Keratinocyte (primary cell): ENCODE data around the gene RHAG. TPM values are rescaled to one million over a fixed set of nuclear protein-coding genes. Genes with fewer than 3 reads are reported as not detected.
A peak's percentile ranks its signal among the peaks of the same experiment; 100 is the strongest.

Experiments
- DNase-seq: peaks from one replicate; pipeline ENCODE4 v3.0.0-alpha.2; 2011; ENCODE audit warnings: low read depth, missing footprints, low spot score
- FAIRE-seq: peaks from 2 replicates; lab custom pipeline; 2011; peaks lifted over from hg19 to GRCh38; lab: Jason Lieb, UNC
- H2AFZ ChIP-seq: 2 replicates; pipeline ENCODE4 v1.6.0; 2012; ENCODE audit warnings: low read length, control low read depth, inconsistent platforms; ENCODE audit not compliant: control insufficient read depth
- H3K27ac ChIP-seq: 2 replicates; pipeline ENCODE4 v1.5.1; 2011; ENCODE audit warnings: low read length; ENCODE audit not compliant: control insufficient read depth, insufficient read depth
- H3K27me3 ChIP-seq: 3 replicates; pipeline ENCODE4 v1.6.0; 2011; ENCODE audit warnings: low read length; ENCODE audit not compliant: control insufficient read depth, insufficient read depth; ENCODE audit errors: extremely low read depth
- H3K36me3 ChIP-seq, 2 experiments: 2 replicates in 1 of 2; 3 replicates in 1 of 2; pipeline ENCODE4 v1.5.1; 2011; ENCODE audit warnings: low read length in 2 of 2, mild to moderate bottlenecking in 1 of 2; ENCODE audit not compliant: control insufficient read depth in 2 of 2, insufficient read depth in 2 of 2; ENCODE audit errors: extremely low read depth in 1 of 2
- H3K4me1 ChIP-seq: 3 replicates; pipeline ENCODE4 v1.5.1; 2011; ENCODE audit warnings: low read length; ENCODE audit not compliant: control insufficient read depth, insufficient read depth; ENCODE audit errors: extremely low read depth
- H3K4me2 ChIP-seq: 3 replicates; pipeline ENCODE4 v1.6.0; 2011; ENCODE audit warnings: low read depth, low read length; ENCODE audit not compliant: control insufficient read depth, insufficient read depth; ENCODE audit errors: extremely low read depth
- H3K4me3 ChIP-seq, 3 experiments: fragments of 200-600 bp in 1 of 3; sonication (generic) in 1 of 3; 2 replicates in 2 of 3; 3 replicates in 1 of 3; pipeline ENCODE4 v1.5.1; 2011 to 2016; ENCODE audit warnings: low read length in 3 of 3, mild to moderate bottlenecking in 3 of 3, control low read depth in 2 of 3, inconsistent platforms in 1 of 3, low read depth in 1 of 3, mixed read lengths in 1 of 3, mixed run types in 1 of 3, moderate library complexity in 1 of 3; ENCODE audit not compliant: control insufficient read depth in 2 of 3, insufficient read depth in 2 of 3; ENCODE audit errors: extremely low read depth in 1 of 3
- H3K79me2 ChIP-seq: 2 replicates; pipeline ENCODE4 v1.6.0; 2012; ENCODE audit warnings: low read length; ENCODE audit not compliant: control insufficient read depth, insufficient read depth
- H3K9ac ChIP-seq: 3 replicates; pipeline ENCODE4 v1.6.0; 2011; ENCODE audit warnings: low read length; ENCODE audit not compliant: control insufficient read depth, insufficient read depth; ENCODE audit errors: extremely low read depth
- H3K9me1 ChIP-seq: 3 replicates; pipeline ENCODE4 v1.6.0; 2011; ENCODE audit warnings: low read length; ENCODE audit not compliant: control insufficient read depth, insufficient read depth; ENCODE audit errors: extremely low read depth
- H3K9me3 ChIP-seq: 2 replicates; pipeline ENCODE4 v1.5.1; 2012; ENCODE audit warnings: low read depth, low read length; ENCODE audit not compliant: control insufficient read depth
- H4K20me1 ChIP-seq: 3 replicates; pipeline ENCODE4 v1.6.0; 2011; ENCODE audit warnings: low read length; ENCODE audit not compliant: control insufficient read depth, insufficient read depth; ENCODE audit errors: extremely low read depth
- EZH2 ChIP-seq: IDR thresholded peaks from one replicate; pipeline ENCODE4 v1.6.1; 2012; ENCODE audit warnings: inconsistent platforms, mild to moderate bottlenecking, low read length, moderate library complexity
- dilution Hi-C: fragments of 300-500 bp; cut with MboI; formaldehyde crosslinking; loops from one replicate; pipeline ENCODE4 v1.7.0; 2020; ENCODE audit warnings: low sequenced_read_pairs; ENCODE audit not compliant: extremely low pct_ligation_motif_present
- polyA plus RNA-seq, 5 experiments: library from polyadenylated mRNA; depleted of rRNA in 3 of 5; stranded (reverse) in 3 of 5; stranded (forward) in 1 of 5; unstranded in 1 of 5; fragments of >200 nt; gene quantifications; 1 replicate in 1 of 5; 2 replicates in 3 of 5; 3 replicates in 1 of 5; pipeline versions ENCODE4 v1.2.1 to v1.2.3, GENCODE V29; 2011 to 2012; ENCODE audit warnings: missing spikeins in 2 of 5, low read depth in 1 of 5, low replicate concordance in 1 of 5
- TF ChIP-seq, protein P1 (sequence below), 3 experiments: IDR thresholded peaks in 1 of 3; conservative IDR thresholded peaks in 1 of 3; optimal IDR thresholded peaks in 1 of 3; 2 replicates in 2 of 3; 3 replicates in 1 of 3; pipeline versions ENCODE3 to v1.5.1; 2011; ENCODE audit warnings: low read length in 3 of 3, mild to moderate bottlenecking in 3 of 3, moderate library complexity in 2 of 3, control low read depth in 1 of 3, inconsistent platforms in 1 of 3; ENCODE audit not compliant: insufficient read depth in 2 of 3; ENCODE audit errors: extremely low read depth in 1 of 3

RHAG gene
- polyA plus RNA-seq, 1 donor (not counting 4 experiments of a cell fraction or from before 2014, with no cell fraction given) = not detected

DNA sequence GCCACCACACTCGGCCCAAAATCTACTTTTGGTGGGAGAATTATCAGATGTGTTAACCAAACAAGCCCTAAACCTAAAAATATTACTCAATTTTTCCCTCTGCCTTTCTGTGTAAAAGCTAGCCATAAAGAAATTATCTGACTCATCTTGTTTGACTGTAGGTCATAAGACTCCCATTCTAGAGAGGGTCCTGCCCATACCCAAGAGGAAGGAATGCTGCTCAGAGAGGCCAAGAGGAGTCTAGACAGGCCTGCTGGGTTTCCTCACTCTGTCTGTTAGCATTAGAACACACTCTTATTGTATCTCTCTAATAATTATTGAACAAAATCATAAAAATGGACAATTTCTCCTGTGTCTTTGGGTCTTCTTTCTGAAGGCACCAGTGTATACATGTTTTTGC is 60.0 kb downstream of the RHAG start:
- no peak for FAIRE-seq
- no peaks in the 10 kb centered on the region for H3K27me3 ChIP-seq
- H3K4me2 ChIP-seq = no peak overlapping the region
- H3K4me3 ChIP-seq = no peak overlapping the region
- no peak overlapping the region for H3K27ac ChIP-seq
- no peaks in the 10 kb centered on the region for H3K79me2 ChIP-seq
- no peak overlapping the region for H3K9ac ChIP-seq
- H2AFZ ChIP-seq = peak overlapping the region; percentile 11
- no peaks in the 10 kb centered on the region for H3K36me3 ChIP-seq
- H3K9me3 ChIP-seq = no peaks in the 10 kb centered on the region
- dilution Hi-C loops = no loop called here
- no peaks in the 10 kb centered on the region for H3K4me1 ChIP-seq
- no peaks in the 10 kb centered on the region for H3K9me1 ChIP-seq
- peak; percentile 23 for DNase-seq
- no peaks in the 10 kb centered on the region for H4K20me1 ChIP-seq
- TF ChIP-seq, protein P1, sequence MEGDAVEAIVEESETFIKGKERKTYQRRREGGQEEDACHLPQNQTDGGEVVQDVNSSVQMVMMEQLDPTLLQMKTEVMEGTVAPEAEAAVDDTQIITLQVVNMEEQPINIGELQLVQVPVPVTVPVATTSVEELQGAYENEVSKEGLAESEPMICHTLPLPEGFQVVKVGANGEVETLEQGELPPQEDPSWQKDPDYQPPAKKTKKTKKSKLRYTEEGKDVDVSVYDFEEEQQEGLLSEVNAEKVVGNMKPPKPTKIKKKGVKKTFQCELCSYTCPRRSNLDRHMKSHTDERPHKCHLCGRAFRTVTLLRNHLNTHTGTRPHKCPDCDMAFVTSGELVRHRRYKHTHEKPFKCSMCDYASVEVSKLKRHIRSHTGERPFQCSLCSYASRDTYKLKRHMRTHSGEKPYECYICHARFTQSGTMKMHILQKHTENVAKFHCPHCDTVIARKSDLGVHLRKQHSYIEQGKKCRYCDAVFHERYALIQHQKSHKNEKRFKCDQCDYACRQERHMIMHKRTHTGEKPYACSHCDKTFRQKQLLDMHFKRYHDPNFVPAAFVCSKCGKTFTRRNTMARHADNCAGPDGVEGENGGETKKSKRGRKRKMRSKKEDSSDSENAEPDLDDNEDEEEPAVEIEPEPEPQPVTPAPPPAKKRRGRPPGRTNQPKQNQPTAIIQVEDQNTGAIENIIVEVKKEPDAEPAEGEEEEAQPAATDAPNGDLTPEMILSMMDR (optimal IDR thresholded peaks at IDR 0.05 in 1 of 3, IDR thresholded peaks at IDR 0.05 in 1 of 3, conservative IDR thresholded peaks at IDR 0.05 in 1 of 3; ENCODE audit: extremely low read depth in 1 of 3, insufficient read depth in 2 of 3, low read length in 3 of 3) = no peak
- TF ChIP-seq EZH2 = no peak

DNA sequence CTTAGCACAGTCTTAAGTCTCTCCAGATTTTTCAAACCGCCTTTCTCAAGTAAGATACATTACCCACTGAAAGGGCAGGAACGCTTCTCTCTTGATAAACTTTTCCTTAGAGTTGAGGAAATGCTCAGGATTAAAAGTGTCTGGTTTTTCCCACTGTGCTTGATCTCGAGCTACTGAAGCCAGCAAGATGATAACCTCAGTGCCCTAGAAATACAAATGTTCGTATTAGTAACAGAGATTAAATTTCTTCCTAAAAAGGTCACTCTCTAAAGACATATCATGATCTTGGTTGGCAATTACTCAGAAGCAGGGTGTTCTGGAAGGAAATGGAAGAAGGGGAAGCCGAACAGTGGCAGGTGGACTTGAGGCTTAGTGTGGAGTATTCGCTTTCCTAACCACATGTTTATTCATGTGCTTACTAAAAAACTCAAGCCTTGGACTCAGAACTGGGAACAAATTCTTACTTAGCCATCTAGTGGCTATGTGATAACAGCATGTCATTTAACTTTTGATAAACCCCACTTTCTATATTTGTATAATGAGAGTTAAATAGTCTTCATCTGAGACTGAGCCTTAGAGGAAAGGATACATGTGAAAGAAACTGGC is 66.1 kb downstream of the RHAG start:
- Histone ChIP-seq H3K27ac (no peak overlapping the region), H3K79me2 (no peaks in the 10 kb centered on the region), H3K4me1 (peaks cover 13% of the 10 kb centered on the region), H3K4me2 (peak overlapping the region; percentile 37), H3K36me3 (no peaks in the 10 kb centered on the region), H3K9me1 (no peaks in the 10 kb centered on the region), H3K9ac (no peak overlapping the region), H3K9me3 (no peaks in the 10 kb centered on the region), H3K27me3 (no peaks in the 10 kb centered on the region), H3K4me3 (no peak overlapping the region), H2AFZ (peak overlapping the region; percentile 63), H4K20me1 (no peaks in the 10 kb centered on the region)
- TF ChIP-seq, protein P1 (optimal IDR thresholded peaks at IDR 0.05 in 1 of 3, IDR thresholded peaks at IDR 0.05 in 1 of 3, conservative IDR thresholded peaks at IDR 0.05 in 1 of 3; ENCODE audit: extremely low read depth in 1 of 3, insufficient read depth in 2 of 3, low read length in 3 of 3) = no peak
- no peak for TF ChIP-seq EZH2
- DNase-seq (no peak), FAIRE-seq (no peak)
- dilution Hi-C loops = no loop called here
